Colonic mucosa (tissue), 4 donors: Measurements from ENCODE around the gene PPFIA4. TPM values are rescaled to one million over a fixed set of nuclear protein-coding genes. Genes with fewer than 3 reads are reported as not detected.

Experiments
- DNase-seq: peaks from one replicate; pipeline ENCODE4 v3.0.0-alpha.2; 2020
- H3K27ac ChIP-seq: fragments of 200-600 bp; one replicate; pipeline ENCODE4 v1.8.0; 2021
- H3K27me3 ChIP-seq: fragments of 200-600 bp; one replicate; pipeline ENCODE4 v1.8.0; 2021
- H3K36me3 ChIP-seq: fragments of 200-600 bp; one replicate; pipeline ENCODE4 v1.8.0; 2021
- H3K4me1 ChIP-seq: fragments of 200-600 bp; one replicate; pipeline ENCODE4 v1.8.0; 2021; ENCODE audit warnings: mild to moderate bottlenecking
- H3K4me3 ChIP-seq: fragments of 200-600 bp; one replicate; pipeline ENCODE4 v1.8.0; 2021
- H3K9ac ChIP-seq, 2 donors: one replicate each; pipeline ENCODE4 v1.7.0; 2013; ENCODE audit warnings: control low read depth in 2 of 2, low read depth in 2 of 2, low read length in 2 of 2
- H3K9me3 ChIP-seq: fragments of 200-600 bp; one replicate; pipeline ENCODE4 v1.8.0; 2021
- intact Hi-C: fragments of 100-400 bp; cut with DNase I; formaldehyde crosslinking; loops from one replicate; pipeline ENCODE4 v1.14.1; 2022
- total RNA-seq, 2 donors: library from RNA; stranded (reverse); fragmentation: NEBNext Ultra II Directional in 1 of 2; extraction: Animal tissue kit (Norgen Biotek cat#: 25700) in 1 of 2; gene quantifications; one replicate each; pipeline ENCODE4 v1.2.1, GENCODE V29; 2021
- TF ChIP-seq, protein P1 (sequence below): fragments of 200-600 bp; IDR thresholded peaks from one replicate; pipeline ENCODE4 v1.8.0; 2022; ENCODE audit warnings: antibody characterized with exemption, mild to moderate bottlenecking
- donor health status: healthy.
- donor health status: DM: no; HTN: no; CAD: no.
- donor health status: DM: no; HTN: no; CAD: no.

The PPFIA4 gene
- total RNA-seq, 2 donors from 2014 or later, result 1.6 to 7.3 TPM

DNA sequence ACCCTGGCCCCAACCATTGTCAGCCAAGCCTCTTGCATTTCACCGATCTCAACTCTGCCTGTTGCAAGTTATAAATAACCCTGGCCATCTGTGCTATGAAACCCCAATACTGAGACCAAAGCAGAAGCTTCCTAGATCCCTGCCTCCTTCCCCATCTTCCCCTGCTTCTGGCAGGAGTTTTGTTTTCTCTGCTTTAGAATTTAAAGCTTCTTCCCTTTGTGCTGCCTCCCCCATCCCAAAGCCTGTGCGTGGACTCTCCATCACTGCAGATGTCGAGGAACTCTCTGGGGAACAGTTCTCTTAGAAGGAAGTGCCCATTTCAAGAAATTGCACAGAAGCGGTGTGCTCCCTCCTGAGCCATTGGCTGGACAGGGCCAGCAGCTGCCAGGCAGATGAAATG lies 76.9 kb downstream of the PPFIA4 start:
- DNase-seq, result no peak
- no peak overlapping the region for H3K9ac ChIP-seq
- TF ChIP-seq, protein P1, sequence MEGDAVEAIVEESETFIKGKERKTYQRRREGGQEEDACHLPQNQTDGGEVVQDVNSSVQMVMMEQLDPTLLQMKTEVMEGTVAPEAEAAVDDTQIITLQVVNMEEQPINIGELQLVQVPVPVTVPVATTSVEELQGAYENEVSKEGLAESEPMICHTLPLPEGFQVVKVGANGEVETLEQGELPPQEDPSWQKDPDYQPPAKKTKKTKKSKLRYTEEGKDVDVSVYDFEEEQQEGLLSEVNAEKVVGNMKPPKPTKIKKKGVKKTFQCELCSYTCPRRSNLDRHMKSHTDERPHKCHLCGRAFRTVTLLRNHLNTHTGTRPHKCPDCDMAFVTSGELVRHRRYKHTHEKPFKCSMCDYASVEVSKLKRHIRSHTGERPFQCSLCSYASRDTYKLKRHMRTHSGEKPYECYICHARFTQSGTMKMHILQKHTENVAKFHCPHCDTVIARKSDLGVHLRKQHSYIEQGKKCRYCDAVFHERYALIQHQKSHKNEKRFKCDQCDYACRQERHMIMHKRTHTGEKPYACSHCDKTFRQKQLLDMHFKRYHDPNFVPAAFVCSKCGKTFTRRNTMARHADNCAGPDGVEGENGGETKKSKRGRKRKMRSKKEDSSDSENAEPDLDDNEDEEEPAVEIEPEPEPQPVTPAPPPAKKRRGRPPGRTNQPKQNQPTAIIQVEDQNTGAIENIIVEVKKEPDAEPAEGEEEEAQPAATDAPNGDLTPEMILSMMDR, result no peak
- intact Hi-C loops, result no loop called here
- no peaks in the 10 kb centered on the region for H3K4me1 ChIP-seq
- H3K36me3 ChIP-seq, result no peaks in the 10 kb centered on the region
- no peak overlapping the region for H3K27ac ChIP-seq
- no peaks in the 10 kb centered on the region for H3K27me3 ChIP-seq
- H3K4me3 ChIP-seq, result no peak overlapping the region
- H3K9me3 ChIP-seq, result no peaks in the 10 kb centered on the region

DNA sequence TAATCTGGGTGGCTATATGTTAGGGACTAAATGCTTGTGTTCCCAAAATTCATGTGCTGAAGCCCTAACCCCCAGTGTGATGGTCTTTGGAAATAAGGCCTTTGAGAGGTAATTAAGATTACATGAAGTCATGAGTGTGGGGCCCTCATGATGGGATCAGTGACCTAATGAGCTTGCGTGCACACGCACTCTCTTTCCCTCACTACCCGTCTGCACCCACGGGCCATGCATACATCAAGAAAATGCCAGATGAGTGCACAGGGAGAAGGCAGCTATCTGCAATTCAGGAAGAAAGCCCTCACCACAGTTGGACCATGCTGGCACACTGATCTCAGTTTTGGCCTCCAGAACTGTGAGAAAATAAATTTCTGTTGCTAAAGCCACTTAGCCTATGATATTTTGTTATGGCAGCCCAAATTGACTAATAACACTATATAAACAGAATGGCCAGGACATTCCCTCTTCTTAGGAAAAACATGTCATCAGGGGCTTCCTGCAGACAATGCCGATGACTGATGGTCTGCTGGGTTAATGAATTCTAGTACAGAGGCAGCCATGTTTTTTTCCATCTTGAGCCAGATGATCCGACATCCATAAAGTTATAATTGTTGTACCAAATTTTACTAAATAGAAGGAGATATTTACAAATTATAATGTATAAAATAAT lies 77.7 kb downstream of the PPFIA4 start:
- TF ChIP-seq, protein P1, result no peak
- intact Hi-C loops, result no loop called here
- no peak for DNase-seq

DNA sequence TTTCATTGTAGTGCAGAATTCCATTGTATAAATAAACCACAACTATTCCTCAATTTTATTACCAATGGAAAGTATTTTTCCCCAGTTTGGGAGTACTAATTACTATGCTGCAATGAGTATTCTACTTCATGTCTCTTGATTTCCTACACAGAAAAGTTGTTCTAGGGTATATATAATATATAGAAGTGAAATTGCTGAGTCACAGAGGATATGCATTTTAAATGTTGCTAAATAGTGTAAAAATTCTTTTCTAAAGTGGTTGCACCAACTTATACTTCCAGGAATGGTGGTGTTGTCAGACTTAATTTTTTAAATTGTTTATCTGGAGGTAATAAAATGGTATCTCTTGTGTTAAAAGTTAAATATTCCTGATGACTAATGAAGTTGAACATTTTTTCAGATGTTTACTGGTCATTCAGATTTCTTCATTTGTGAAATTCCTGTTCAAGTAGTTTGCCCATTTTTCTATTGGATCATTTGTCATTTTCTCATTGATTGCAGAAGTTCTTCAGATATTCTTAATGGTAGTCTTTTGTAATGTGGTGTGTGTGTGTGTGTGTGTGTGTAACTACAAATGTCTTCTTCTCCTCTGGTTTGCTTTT lies 78.6 kb downstream of the PPFIA4 start:
- Histone ChIP-seq H3K36me3 (no peaks in the 10 kb centered on the region), H3K4me3 (no peak overlapping the region), H3K4me1 (no peaks in the 10 kb centered on the region), H3K27ac (no peak overlapping the region), H3K9me3 (no peaks in the 10 kb centered on the region), H3K27me3 (no peaks in the 10 kb centered on the region), H3K9ac (no peak overlapping the region)
- TF ChIP-seq, protein P1, result no peak
- intact Hi-C loops, result no loop called here
- DNase-seq, result no peak

More for the DNA sequence above, 77.7 kb downstream of the PPFIA4 start:
- Histone ChIP-seq H3K27ac (no peak overlapping the region), H3K4me1 (no peaks in the 10 kb centered on the region), H3K27me3 (no peaks in the 10 kb centered on the region), H3K9ac (no peak overlapping the region), H3K36me3 (no peaks in the 10 kb centered on the region), H3K4me3 (no peak overlapping the region), H3K9me3 (no peaks in the 10 kb centered on the region)

DNA sequence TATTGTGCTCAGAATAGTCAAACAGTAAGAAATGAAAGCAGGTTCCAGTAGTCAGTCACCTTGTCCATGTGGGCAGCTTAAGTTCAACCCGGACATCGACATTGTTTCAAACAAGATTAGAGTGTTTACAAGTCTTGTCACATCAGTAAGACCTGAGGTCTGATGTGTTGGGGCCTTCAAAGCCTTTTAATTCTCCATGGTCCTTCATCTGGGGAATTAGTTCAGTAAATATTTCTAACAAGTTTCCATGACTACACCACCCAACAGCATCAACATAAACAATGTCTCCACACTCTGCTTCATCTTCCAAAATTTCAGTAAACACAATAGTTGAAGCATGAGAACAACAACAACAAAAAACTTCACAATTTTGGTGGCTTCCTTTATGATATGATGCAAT lies 86.2 kb downstream of the PPFIA4 start:
- no peaks in the 10 kb centered on the region for H3K4me1 ChIP-seq
- DNase-seq, result no peak
- intact Hi-C loops, result no loop called here
- no peak overlapping the region for H3K9ac ChIP-seq
- H3K27ac ChIP-seq, result no peak overlapping the region
- H3K27me3 ChIP-seq, result no peaks in the 10 kb centered on the region
- H3K36me3 ChIP-seq, result no peaks in the 10 kb centered on the region
- H3K9me3 ChIP-seq, result no peaks in the 10 kb centered on the region
- TF ChIP-seq, protein P1, result no peak
- no peak overlapping the region for H3K4me3 ChIP-seq

DNA sequence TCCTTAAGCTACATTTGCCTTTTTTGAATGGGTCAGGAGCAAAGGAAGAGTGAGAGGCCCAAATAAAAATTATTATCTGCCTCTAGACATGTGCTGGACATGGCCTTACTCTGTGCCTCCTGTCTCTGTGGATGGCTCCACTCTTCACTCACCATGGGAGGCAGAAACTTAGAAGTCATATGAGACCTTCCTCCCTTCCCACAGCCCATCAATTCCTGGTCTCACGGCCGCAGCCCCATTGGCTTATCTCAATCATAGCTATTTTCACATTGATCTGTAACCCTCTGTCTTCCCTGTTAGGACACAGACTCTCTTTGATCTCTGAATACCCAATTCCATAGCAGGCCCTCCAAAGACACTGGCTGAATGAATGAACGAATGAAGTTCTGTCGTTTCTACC lies 87.0 kb downstream of the PPFIA4 start:
- Histone ChIP-seq H3K27me3 (no peaks in the 10 kb centered on the region), H3K4me3 (no peak overlapping the region), H3K27ac (no peak overlapping the region), H3K36me3 (no peaks in the 10 kb centered on the region), H3K9ac (no peak overlapping the region), H3K9me3 (no peaks in the 10 kb centered on the region), H3K4me1 (no peaks in the 10 kb centered on the region)
- intact Hi-C loops, result no loop called here
- DNase-seq, result no peak
- TF ChIP-seq, protein P1, result no peak
